Measurements from ENCODE around the gene NHSL2.

Gene NHSL2

GRCh38 chrX:71989768-71990426 is 79.3 kb downstream of the NHSL2 start:
- in situ Hi-C loops (cut with MboI; ENCODE audit: low sequenced_read_pairs): no loop called here

- in situ Hi-C loops (cut with MboI; ENCODE audit: low sequenced_read_pairs): no loop called here
Measured at GRCh38 chrX:71990518-71990917, 79.9 kb downstream of the NHSL2 start.

- in situ Hi-C loops (cut with MboI; ENCODE audit: low sequenced_read_pairs): no loop called here
Measured at GRCh38 chrX:71991164-71991563, 80.5 kb downstream of the NHSL2 start.

- in situ Hi-C loops (cut with MboI; ENCODE audit: low sequenced_read_pairs): no loop called here
Measured at GRCh38 chrX:71992711-71993110, 82.1 kb downstream of the NHSL2 start.

- in situ Hi-C loops (cut with MboI; ENCODE audit: low sequenced_read_pairs): no loop called here
Measured at GRCh38 chrX:71993371-71993770, 82.7 kb downstream of the NHSL2 start.

- in situ Hi-C loops (cut with MboI; ENCODE audit: low sequenced_read_pairs): no loop called here
Measured at GRCh38 chrX:71994601-71995000, 84.0 kb downstream of the NHSL2 start.

GRCh38 chrX:71995122-71995521 is 84.5 kb downstream of the NHSL2 start:
- in situ Hi-C loops (cut with MboI; ENCODE audit: low sequenced_read_pairs): no loop called here

- in situ Hi-C loops (cut with MboI; ENCODE audit: low sequenced_read_pairs): no loop called here
Measured at GRCh38 chrX:71996136-71996535, 85.5 kb downstream of the NHSL2 start.

- in situ Hi-C loops (cut with MboI; ENCODE audit: low sequenced_read_pairs): no loop called here
Measured at GRCh38 chrX:71996826-71997225, 86.2 kb downstream of the NHSL2 start.

- in situ Hi-C loops (cut with MboI; ENCODE audit: low sequenced_read_pairs): no loop called here
Measured at GRCh38 chrX:71997320-71997719, 86.7 kb downstream of the NHSL2 start.

GRCh38 chrX:71998836-71999509 is 88.3 kb downstream of the NHSL2 start:
- in situ Hi-C loops (cut with MboI; ENCODE audit: low sequenced_read_pairs): no loop called here

GRCh38 chrX:71999535-71999934 is 88.9 kb downstream of the NHSL2 start:
- in situ Hi-C loops (cut with MboI; ENCODE audit: low sequenced_read_pairs): no loop called here

GRCh38 chrX:72001471-72001870 is 90.8 kb downstream of the NHSL2 start:
- in situ Hi-C loops (cut with MboI; ENCODE audit: low sequenced_read_pairs): loop anchor here (25.0 kb wide), 1 partner anchor 111 kb away; no protein-coding TSS in a partner anchor

- in situ Hi-C loops (cut with MboI; ENCODE audit: low sequenced_read_pairs): loop anchor here (25.0 kb wide), 1 partner anchor 110 kb away; no protein-coding TSS in a partner anchor
Measured at GRCh38 chrX:72001906-72002305, 91.3 kb downstream of the NHSL2 start.

- in situ Hi-C loops (cut with MboI; ENCODE audit: low sequenced_read_pairs): loop anchor here (25.0 kb wide), 1 partner anchor 109 kb away; no protein-coding TSS in a partner anchor
Measured at GRCh38 chrX:72002875-72003274, 92.2 kb downstream of the NHSL2 start.

- in situ Hi-C loops (cut with MboI; ENCODE audit: low sequenced_read_pairs): loop anchor here (25.0 kb wide), 1 partner anchor 108 kb away; no protein-coding TSS in a partner anchor
Measured at GRCh38 chrX:72003811-72004750, 93.4 kb downstream of the NHSL2 start.

GRCh38 chrX:72005046-72005445 is 94.4 kb downstream of the NHSL2 start:
- in situ Hi-C loops (cut with MboI; ENCODE audit: low sequenced_read_pairs): loop anchor here (25.0 kb wide), 1 partner anchor 107 kb away; no protein-coding TSS in a partner anchor

GRCh38 chrX:72006461-72006860 is 95.8 kb downstream of the NHSL2 start:
- in situ Hi-C loops (cut with MboI; ENCODE audit: low sequenced_read_pairs): loop anchor here (25.0 kb wide), 1 partner anchor 106 kb away; no protein-coding TSS in a partner anchor

- in situ Hi-C loops (cut with MboI; ENCODE audit: low sequenced_read_pairs): loop anchor here (25.0 kb wide), 1 partner anchor 103 kb away; no protein-coding TSS in a partner anchor
Measured at GRCh38 chrX:72009731-72010130, 99.1 kb downstream of the NHSL2 start.

- in situ Hi-C loops (cut with MboI; ENCODE audit: low sequenced_read_pairs): loop anchor here (25.0 kb wide), 1 partner anchor 101 kb away; no protein-coding TSS in a partner anchor
Measured at GRCh38 chrX:72011734-72012133, 101.1 kb downstream of the NHSL2 start.

- in situ Hi-C loops (cut with MboI; ENCODE audit: low sequenced_read_pairs): loop anchor here (25.0 kb wide), 1 partner anchor 97 kb away; no protein-coding TSS in a partner anchor
Measured at GRCh38 chrX:72015383-72015782, 104.7 kb downstream of the NHSL2 start.
